Colonic mucosa (tissue), 4 donors: ENCODE data around the gene TMEM183A. TPM values are rescaled to one million over a fixed set of nuclear protein-coding genes. Genes with fewer than 3 reads are reported as not detected.

Experiments
- DNase-seq: peaks from one replicate; pipeline ENCODE4 v3.0.0-alpha.2; 2020
- H3K27ac ChIP-seq: fragments of 200-600 bp; one replicate; pipeline ENCODE4 v1.8.0; 2021
- H3K27me3 ChIP-seq: fragments of 200-600 bp; one replicate; pipeline ENCODE4 v1.8.0; 2021
- H3K36me3 ChIP-seq: fragments of 200-600 bp; one replicate; pipeline ENCODE4 v1.8.0; 2021
- H3K4me1 ChIP-seq: fragments of 200-600 bp; one replicate; pipeline ENCODE4 v1.8.0; 2021; ENCODE audit warnings: mild to moderate bottlenecking
- H3K4me3 ChIP-seq: fragments of 200-600 bp; one replicate; pipeline ENCODE4 v1.8.0; 2021
- H3K9ac ChIP-seq, 2 donors: one replicate each; pipeline ENCODE4 v1.7.0; 2013; ENCODE audit warnings: control low read depth in 2 of 2, low read depth in 2 of 2, low read length in 2 of 2
- H3K9me3 ChIP-seq: fragments of 200-600 bp; one replicate; pipeline ENCODE4 v1.8.0; 2021
- intact Hi-C: fragments of 100-400 bp; cut with DNase I; formaldehyde crosslinking; loops from one replicate; pipeline ENCODE4 v1.14.1; 2022
- total RNA-seq, 2 donors: library from RNA; stranded (reverse); fragmentation: NEBNext Ultra II Directional in 1 of 2; extraction: Animal tissue kit (Norgen Biotek cat#: 25700) in 1 of 2; gene quantifications; one replicate each; pipeline ENCODE4 v1.2.1, GENCODE V29; 2021
- TF ChIP-seq, protein P1 (sequence below): fragments of 200-600 bp; IDR thresholded peaks from one replicate; pipeline ENCODE4 v1.8.0; 2022; ENCODE audit warnings: antibody characterized with exemption, mild to moderate bottlenecking
- donor health status: healthy.
- donor health status: DM: no; HTN: no; CAD: no.
- donor health status: DM: no; HTN: no; CAD: no.

Gene TMEM183A
- total RNA-seq, 2 donors from 2014 or later, result 117 to 134 TPM

DNA sequence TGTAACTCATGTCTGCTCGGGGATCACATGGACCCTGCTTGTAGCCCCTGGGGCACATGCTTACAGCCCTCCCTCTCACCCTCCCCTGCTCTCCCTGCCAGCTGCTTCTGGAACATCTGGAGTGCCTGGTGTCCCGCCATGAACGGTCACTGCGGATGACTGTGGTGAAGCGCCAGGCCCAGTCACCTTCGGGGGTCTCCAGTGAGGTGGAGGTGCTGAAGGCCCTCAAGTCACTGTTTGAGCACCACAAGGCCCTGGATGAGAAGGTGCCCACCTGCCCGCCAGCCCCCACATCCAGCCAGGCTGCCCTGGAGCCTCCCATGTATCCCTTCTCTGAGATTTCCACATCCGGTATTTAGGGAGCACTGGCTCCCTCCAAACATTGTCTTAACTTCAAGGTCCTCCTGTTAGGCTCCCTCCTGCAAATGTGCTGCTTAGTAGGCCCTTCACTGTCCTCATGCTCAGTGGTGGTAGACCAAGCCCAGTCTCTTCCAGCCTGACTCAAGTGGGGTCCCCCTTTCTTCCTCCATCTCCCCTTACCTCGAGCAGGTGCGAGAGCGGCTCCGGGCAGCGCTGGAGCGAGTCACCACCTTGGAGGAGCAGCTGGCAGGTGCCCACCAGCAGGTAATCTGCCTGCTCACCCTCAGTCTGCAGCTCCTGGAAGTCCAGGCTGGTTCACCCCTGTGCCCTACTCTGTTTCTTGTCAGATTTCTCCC, 36.8 kb downstream of the TMEM183A start:
- TF ChIP-seq, protein P1, sequence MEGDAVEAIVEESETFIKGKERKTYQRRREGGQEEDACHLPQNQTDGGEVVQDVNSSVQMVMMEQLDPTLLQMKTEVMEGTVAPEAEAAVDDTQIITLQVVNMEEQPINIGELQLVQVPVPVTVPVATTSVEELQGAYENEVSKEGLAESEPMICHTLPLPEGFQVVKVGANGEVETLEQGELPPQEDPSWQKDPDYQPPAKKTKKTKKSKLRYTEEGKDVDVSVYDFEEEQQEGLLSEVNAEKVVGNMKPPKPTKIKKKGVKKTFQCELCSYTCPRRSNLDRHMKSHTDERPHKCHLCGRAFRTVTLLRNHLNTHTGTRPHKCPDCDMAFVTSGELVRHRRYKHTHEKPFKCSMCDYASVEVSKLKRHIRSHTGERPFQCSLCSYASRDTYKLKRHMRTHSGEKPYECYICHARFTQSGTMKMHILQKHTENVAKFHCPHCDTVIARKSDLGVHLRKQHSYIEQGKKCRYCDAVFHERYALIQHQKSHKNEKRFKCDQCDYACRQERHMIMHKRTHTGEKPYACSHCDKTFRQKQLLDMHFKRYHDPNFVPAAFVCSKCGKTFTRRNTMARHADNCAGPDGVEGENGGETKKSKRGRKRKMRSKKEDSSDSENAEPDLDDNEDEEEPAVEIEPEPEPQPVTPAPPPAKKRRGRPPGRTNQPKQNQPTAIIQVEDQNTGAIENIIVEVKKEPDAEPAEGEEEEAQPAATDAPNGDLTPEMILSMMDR, result no peak
- no peak for DNase-seq
- no peak overlapping the region for H3K27ac ChIP-seq
- no peak overlapping the region for H3K4me3 ChIP-seq
- no peaks in the 10 kb centered on the region for H3K4me1 ChIP-seq
- intact Hi-C loops, result no loop called here
- no peak overlapping the region for H3K9ac ChIP-seq
- no peaks in the 10 kb centered on the region for H3K36me3 ChIP-seq
- no peaks in the 10 kb centered on the region for H3K9me3 ChIP-seq
- no peaks in the 10 kb centered on the region for H3K27me3 ChIP-seq

- no peak overlapping the region for H3K9ac ChIP-seq
- no peaks in the 10 kb centered on the region for H3K27me3 ChIP-seq
- intact Hi-C loops, result no loop called here
- no peaks in the 10 kb centered on the region for H3K36me3 ChIP-seq
- no peaks in the 10 kb centered on the region for H3K4me1 ChIP-seq
- no peak overlapping the region for H3K27ac ChIP-seq
- TF ChIP-seq, protein P1, result no peak
- H3K4me3 ChIP-seq, result no peak overlapping the region
- DNase-seq, result no peak
- no peaks in the 10 kb centered on the region for H3K9me3 ChIP-seq
Measured at GRCh38 chr1:203044546-203045250, 37.5 kb downstream of the TMEM183A start.

DNA sequence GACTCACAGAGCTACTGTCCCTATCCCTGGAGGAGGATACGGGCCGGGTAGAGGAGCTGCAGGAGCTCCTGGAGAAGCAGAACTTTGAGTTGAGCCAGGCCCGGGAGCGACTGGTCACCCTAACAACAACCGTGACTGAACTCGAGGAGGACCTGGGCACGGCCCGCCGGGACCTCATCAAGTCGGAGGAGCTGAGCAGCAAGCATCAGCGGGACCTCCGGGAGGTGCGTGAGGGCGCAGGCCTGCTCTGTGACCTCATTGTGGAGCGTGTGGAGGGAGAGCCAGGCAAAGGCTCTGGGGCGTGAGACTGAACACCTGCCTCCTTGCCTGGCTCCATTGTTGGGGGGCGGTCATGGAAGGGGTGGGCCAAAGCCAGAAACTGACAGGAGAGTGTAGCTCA, 38.2 kb downstream of the TMEM183A start:
- Histone ChIP-seq H3K27ac (no peak overlapping the region), H3K9ac (no peak overlapping the region), H3K4me1 (no peaks in the 10 kb centered on the region), H3K4me3 (no peak overlapping the region), H3K9me3 (no peaks in the 10 kb centered on the region), H3K36me3 (no peaks in the 10 kb centered on the region), H3K27me3 (no peaks in the 10 kb centered on the region)
- TF ChIP-seq, protein P1, result no peak
- intact Hi-C loops, result no loop called here
- no peak for DNase-seq

DNA sequence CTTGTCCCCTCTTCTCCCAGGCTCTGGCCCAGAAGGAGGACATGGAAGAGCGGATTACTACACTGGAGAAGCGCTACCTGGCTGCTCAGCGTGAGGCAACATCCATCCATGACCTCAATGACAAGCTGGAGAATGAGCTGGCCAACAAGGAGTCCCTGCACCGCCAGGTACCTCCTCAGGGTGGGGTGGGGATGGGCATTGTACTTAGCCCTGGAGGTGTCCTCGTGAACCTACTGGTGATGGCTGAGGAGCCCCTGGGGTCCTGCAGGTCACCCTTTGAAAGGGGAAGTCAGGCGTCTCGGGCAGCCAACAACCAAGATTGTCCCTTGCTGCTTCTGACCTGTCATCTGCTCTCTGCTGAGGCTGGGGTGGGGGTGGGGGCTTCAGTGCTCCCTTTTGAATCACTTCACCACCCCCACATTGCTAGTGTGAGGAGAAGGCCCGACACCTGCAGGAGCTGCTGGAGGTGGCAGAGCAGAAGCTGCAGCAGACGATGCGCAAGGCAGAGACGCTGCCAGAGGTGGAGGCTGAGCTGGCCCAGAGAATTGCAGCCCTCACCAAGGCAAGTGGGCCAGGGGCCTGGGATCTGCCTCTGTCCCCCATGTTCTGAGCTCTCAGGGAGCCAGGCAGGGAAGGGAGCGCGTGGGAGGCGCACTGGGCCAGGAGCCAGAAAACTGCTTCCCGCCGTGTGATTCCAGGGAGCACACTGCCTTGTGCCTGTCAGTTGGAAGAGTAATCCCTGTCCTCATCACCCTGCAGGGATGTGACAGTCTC, 38.8 kb downstream of the TMEM183A start:
- Histone ChIP-seq H3K36me3 (no peaks in the 10 kb centered on the region), H3K9ac (no peak overlapping the region)

DNA sequence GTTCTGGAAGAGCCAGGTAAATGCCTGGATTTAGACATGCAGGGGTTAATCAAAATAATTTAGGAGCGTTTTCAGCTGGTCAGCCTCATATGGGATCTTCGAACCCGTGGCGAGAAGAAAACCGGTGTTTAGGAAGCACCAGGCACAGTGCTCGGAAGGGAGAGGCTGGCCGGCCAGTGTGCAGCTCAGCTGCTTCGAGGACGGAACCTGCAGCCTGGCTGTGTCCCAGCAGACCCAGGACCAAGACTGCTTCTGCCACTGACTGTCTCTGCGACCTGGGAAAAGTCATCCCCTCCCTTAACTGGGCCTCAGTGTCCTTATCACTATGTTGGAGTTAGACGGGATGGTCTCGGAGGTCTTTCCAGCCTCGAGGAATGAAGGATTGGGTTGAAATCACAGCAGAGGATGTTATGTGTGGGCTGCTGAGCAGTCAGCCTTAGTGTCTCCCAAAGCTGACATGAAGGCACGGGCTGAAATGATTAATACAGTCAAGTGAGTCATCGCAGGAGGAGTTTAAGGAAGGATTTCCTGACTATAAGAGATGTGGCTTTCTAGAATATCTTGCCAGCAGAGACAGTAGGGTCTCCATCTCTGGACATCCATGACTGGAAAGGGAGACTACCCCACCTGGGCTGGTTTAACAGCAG, 39.9 kb downstream of the TMEM183A start:
- intact Hi-C loops, result no loop called here
- H3K4me3 ChIP-seq, result no peak overlapping the region

More for the DNA sequence above, 38.8 kb downstream of the TMEM183A start:
- intact Hi-C loops, result no loop called here
- no peaks in the 10 kb centered on the region for H3K9me3 ChIP-seq
- H3K4me3 ChIP-seq, result no peak overlapping the region
- H3K27me3 ChIP-seq, result no peaks in the 10 kb centered on the region
- no peak overlapping the region for H3K27ac ChIP-seq
- TF ChIP-seq, protein P1, result no peak
- no peak for DNase-seq
- no peaks in the 10 kb centered on the region for H3K4me1 ChIP-seq

More for the DNA sequence above, 39.9 kb downstream of the TMEM183A start:
- H3K27ac ChIP-seq, result no peak overlapping the region
- no peak for DNase-seq
- no peak overlapping the region for H3K9ac ChIP-seq
- no peaks in the 10 kb centered on the region for H3K36me3 ChIP-seq
- H3K4me1 ChIP-seq, result no peaks in the 10 kb centered on the region
- H3K27me3 ChIP-seq, result no peaks in the 10 kb centered on the region
- H3K9me3 ChIP-seq, result no peaks in the 10 kb centered on the region
- TF ChIP-seq, protein P1, result no peak
